Heart right ventricle (tissue), 16 donors: ENCODE results near the gene GLOD4. TPM values are rescaled to one million over a fixed set of nuclear protein-coding genes. Genes with fewer than 3 reads are reported as not detected.

Experiments
- ATAC-seq, 8 donors: fragments of 200-7000 bp; cut with Tn5 transposase; one replicate each; pipeline ENCODE4 v1.9.1; 2020; ENCODE audit warnings: mild to moderate bottlenecking in 8 of 8, moderate library complexity in 8 of 8, moderate number of reproducible peaks in 1 of 8
- DNase-seq, 2 donors: peaks; one replicate each; pipeline ENCODE4 v3.0.0-alpha.2; 2020
- H3K27ac ChIP-seq, 10 donors: fragments of 200-600 bp; sonication (generic) in 2 of 10; one replicate each; pipeline versions ENCODE4 v1.5.0 to v1.8.0; 2020 to 2022; ENCODE audit warnings: mild to moderate bottlenecking in 3 of 10
- H3K27me3 ChIP-seq, 7 donors: fragments of 200-600 bp; one replicate each; pipeline ENCODE4 v1.8.0; 2021 to 2022; ENCODE audit warnings: mild to moderate bottlenecking in 2 of 7
- H3K36me3 ChIP-seq, 9 donors: fragments of 200-600 bp; sonication (generic) in 1 of 9; one replicate each; pipeline versions ENCODE4 v1.5.0 to v1.8.0; 2020 to 2022; ENCODE audit warnings: mild to moderate bottlenecking in 2 of 9
- H3K4me1 ChIP-seq, 9 donors: fragments of 200-600 bp; sonication (generic) in 1 of 9; one replicate each; pipeline versions ENCODE4 v1.5.0 to v1.8.0; 2020 to 2022; ENCODE audit warnings: mild to moderate bottlenecking in 4 of 9
- H3K4me3 ChIP-seq, 10 donors: fragments of 200-600 bp; sonication (generic) in 2 of 10; one replicate each; pipeline versions ENCODE4 v1.5.0 to v1.8.0; 2020 to 2022; ENCODE audit warnings: mild to moderate bottlenecking in 7 of 10, moderate library complexity in 2 of 10
- H3K9me3 ChIP-seq, 11 donors: fragments of 200-600 bp in 10 of 11; sonication (generic) in 2 of 11; one replicate each; pipeline versions ENCODE4 v1.5.0 to v1.8.0; 2013 to 2022; ENCODE audit warnings: mild to moderate bottlenecking in 2 of 11, control low read depth in 1 of 11, moderate library complexity in 1 of 11
- CTCF ChIP-seq, 9 donors: fragments of 200-600 bp; sonication (generic) in 2 of 9; IDR thresholded peaks; one replicate each; pipeline versions ENCODE4 v1.5.0 to v1.8.0; 2021 to 2022; ENCODE audit warnings: antibody characterized with exemption in 9 of 9, mild to moderate bottlenecking in 5 of 9, moderate library complexity in 1 of 9
- WGBS, 2 donors: extraction: QIAGEN DNeasy Blood & Tissue Kit; methylation state at CpG; one replicate each; pipeline ENCODE4 v1.1.7; 2013; ENCODE audit warnings: inconsistent platforms in 1 of 2; 5-methylcytosine and 5-hydroxymethylcytosine counted together
- intact Hi-C, 10 donors: fragments of 100-400 bp; cut with DNase I; formaldehyde crosslinking; loops; one replicate each; pipeline versions ENCODE4 v1.11.1 to v1.14.2; 2022
- polyA plus RNA-seq, 2 donors: library from polyadenylated mRNA; stranded (reverse); fragments of 200-250 nt; gene quantifications; one replicate each; pipeline ENCODE4 v1.2.3, GENCODE V29; 2013
- total RNA-seq, 10 donors: library from RNA; stranded (reverse); fragmentation: NEBNext Ultra II Directional in 3 of 10; extraction: Animal tissue kit (Norgen Biotek cat#: 25700) in 3 of 10; gene quantifications; one replicate each; pipeline versions ENCODE4 v1.2.1 to v1.2.4, GENCODE V29; 2021 to 2023
- donor health status: Arrhythmogenic right ventricular cardiomyopathy.
- donor health status: ischemic (EF 13 %, LVEDD 7.1; RV severe dilation, severe dysfunction).
- donor health status: healthy with polysubstance abuse.
- donor health status: DM: no; HTN: yes; CAD: no.
- donor health status: DM: no; HTN: no; CAD: no.
- donor health status: ischemic (EF 25% LVEDD 6.9; RV normal size, moderate dysfunction).
- donor health status: ischemic (EF 25% LVEDD 5.7; RV mildly dilated, moderate dysfunction).
- donor health status: healthy.
- donor health status: DM: yes; HTN: yes; CAD: no.
- donor health status: Ischemic cardiomyopathy.
- donor health status: ischemic (EF 35%, LVEDD 5.7; RV mildly dilated, moderate dysfunction).
- donor health status: nonischemic (EF 11% LVEDD 7.7; RV severe dilation, severe dysfunction).
- donor health status: DM: yes; HTN: yes; CAD: no.
- donor health status: PGD.
- donor health status: ischemic (EF 29% LVEDD 5.4; RV normal size, mild dysfunction).
- donor health status: nonischemic (EF 23%, LVEDD 6.1; RV moderate dilation, normal function).

GLOD4 gene
- total and polyA plus RNA-seq, 12 donors = 16.5 to 47.5 (median 27.6) TPM

GRCh38 chr17:732902-733720 lies 49.0 kb downstream of the GLOD4 start:
- no peak for TF ChIP-seq CTCF (IDR thresholded peaks at IDR 0.05)
- H3K4me3 ChIP-seq = peak overlapping the region; percentile 58 to 95 (median 78)
- WGBS, 2 donors = 8% methylated on average over 55 to 57 of the region's 57 CpGs
- ATAC-seq (peak; percentile 49 to 77 (median 56)), DNase-seq (peak in 1 of 2 donors; percentile 31)
- H3K36me3 ChIP-seq = peaks cover 0 to 30% (median 0%) of the 10 kb centered on the region in 9 donors
- H3K4me1 ChIP-seq = peaks cover 0 to 25% (median 17%) of the 10 kb centered on the region in 9 donors
- H3K9me3 ChIP-seq = no peaks in the 10 kb centered on the region
- H3K27me3 ChIP-seq = peaks cover 0 to 12% (median 0%) of the 10 kb centered on the region in 7 donors
- intact Hi-C loops = no loop called here
- H3K27ac ChIP-seq = peak overlapping the region in 9 of 10 donors; percentile 60 to 89 (median 81)

GRCh38 chr17:732067-732901 lies 49.8 kb downstream of the GLOD4 start, which contains the start of gene TLCD3A:
TLCD3A (plus strand) TSS chr17:732596; CDS start chr17:732648, 52 bp downstream.
- H3K27me3 ChIP-seq = peaks cover 0 to 12% (median 0%) of the 10 kb centered on the region in 7 donors
- TF ChIP-seq CTCF (IDR thresholded peaks at IDR 0.05) = no peak
- H3K4me1 ChIP-seq = peaks cover 0 to 25% (median 17%) of the 10 kb centered on the region in 9 donors
- WGBS, 2 donors = 0% methylated on average over 61 to 122 of the region's 126 CpGs
- intact Hi-C loops = no loop called here
- DNase-seq = peak; percentile 63 to 78
- peak; percentile 62 to 88 (median 75) for ATAC-seq
- H3K27ac ChIP-seq = peak within 1 kb of the TSS in 9 of 10 donors; percentile 65 to 89 (median 83)
- H3K4me3 ChIP-seq = peak within 1 kb of the TSS; percentile 63 to 95 (median 78)
- H3K9me3 ChIP-seq = no peaks in the 10 kb centered on the region
- peaks cover 0 to 22% (median 0%) of the 10 kb centered on the region in 9 donors for H3K36me3 ChIP-seq

GRCh38 chr17:731644-732066 lies 50.4 kb downstream of the GLOD4 start:
- Histone ChIP-seq H3K36me3 (peaks cover 0 to 21% (median 0%) of the 10 kb centered on the region in 9 donors), H3K27ac (peak overlapping the region in 9 of 10 donors; percentile 65 to 89 (median 77)), H3K27me3 (peaks cover 0 to 12% (median 0%) of the 10 kb centered on the region in 7 donors), H3K4me3 (peak overlapping the region; percentile 63 to 95 (median 78)), H3K9me3 (no peaks in the 10 kb centered on the region), H3K4me1 (peaks cover 0 to 25% (median 17%) of the 10 kb centered on the region in 9 donors)
- ATAC-seq = peak in 4 of 8 donors; percentile 18 to 43 (median 34)
- WGBS, 2 donors = 10 to 14% methylated on average over 26 of the region's 26 CpGs
- no peak for DNase-seq
- intact Hi-C loops = no loop called here
- TF ChIP-seq CTCF (IDR thresholded peaks at IDR 0.05) = no peak

GRCh38 chr17:728911-729310 lies 53.2 kb downstream of the GLOD4 start:
- DNase-seq (no peak), ATAC-seq (no peak)
- H3K36me3 ChIP-seq = no peaks in the 10 kb centered on the region
- H3K4me1 ChIP-seq = peaks cover 0 to 24% (median 17%) of the 10 kb centered on the region in 9 donors
- no peak overlapping the region for H3K27ac ChIP-seq
- no peak overlapping the region for H3K4me3 ChIP-seq
- H3K27me3 ChIP-seq = peaks cover 0 to 12% (median 0%) of the 10 kb centered on the region in 7 donors
- no peak for TF ChIP-seq CTCF (IDR thresholded peaks at IDR 0.05)
- intact Hi-C loops = no loop called here
- no peaks in the 10 kb centered on the region for H3K9me3 ChIP-seq
- 81 to 97% methylated on average over 5 of the region's 5 CpGs for WGBS, 2 donors
